Karpas-422 (cell line): ENCODE measurements around the gene GNG4. TPM values are rescaled to one million over a fixed set of nuclear protein-coding genes. Genes with fewer than 3 reads are reported as not detected.

Experiments used
- DNase-seq: peaks from one replicate; pipeline ENCODE4 v3.0.0-alpha.2; 2015
- H2AFZ ChIP-seq: fragments of 200-600 bp; sonication (generic); 2 replicates; pipeline ENCODE4 v1.6.1; 2014; ENCODE audit warnings: antibody characterized with exemption, low read length, mixed read lengths
- H3K27ac ChIP-seq: fragments of 200-600 bp; sonication (generic); 2 replicates; pipeline ENCODE4 v1.5.1; 2014; ENCODE audit warnings: mild to moderate bottlenecking, low read length, moderate library complexity
- H3K27me3 ChIP-seq: fragments of 200-600 bp; sonication (generic); 2 replicates; pipeline ENCODE4 v1.6.1; 2014; ENCODE audit warnings: low read length, mixed read lengths
- H3K36me3 ChIP-seq: fragments of 200-600 bp; sonication (generic); 2 replicates; pipeline ENCODE4 v1.6.1; 2014; ENCODE audit warnings: low read length, mixed read lengths; ENCODE audit not compliant: insufficient read depth
- H3K4me1 ChIP-seq: fragments of 200-600 bp; sonication (generic); 2 replicates; pipeline ENCODE4 v1.6.1; 2014; ENCODE audit warnings: mild to moderate bottlenecking, low read length, mixed read lengths
- H3K4me2 ChIP-seq: fragments of 200-600 bp; sonication (generic); 2 replicates; pipeline ENCODE4 v1.6.1; 2014; ENCODE audit warnings: low read length, low read depth, mild to moderate bottlenecking; ENCODE audit not compliant: poor library complexity, severe bottlenecking
- H3K4me3 ChIP-seq: fragments of 200-600 bp; sonication (generic); 2 replicates; pipeline ENCODE4 v1.5.1; 2014; ENCODE audit warnings: mild to moderate bottlenecking, antibody characterized with exemption, low read length, mixed read lengths
- H3K79me2 ChIP-seq: fragments of 200-600 bp; sonication (generic); 2 replicates; pipeline ENCODE4 v1.6.1; 2014; ENCODE audit warnings: mild to moderate bottlenecking, low read length, mixed read lengths
- H3K9ac ChIP-seq: fragments of 200-600 bp; sonication (generic); 2 replicates; pipeline ENCODE4 v1.6.0; 2014; ENCODE audit warnings: low read length
- H3K9me2 ChIP-seq: fragments of 200-600 bp; sonication (generic), shearing (Covaris generic); replicated peaks from 2 replicates; pipeline ENCODE4 v1.6.0; 2014; ENCODE audit warnings: mild to moderate bottlenecking, low read length, moderate library complexity; ENCODE audit not compliant: insufficient read depth
- H3K9me3 ChIP-seq: fragments of 300-700, 200-600 bp; sonication (generic); 2 replicates; pipeline ENCODE4 v1.6.1; 2014; ENCODE audit warnings: low read length, mixed read lengths
- H4K20me1 ChIP-seq: fragments of 200-600 bp; sonication (generic); 2 replicates; pipeline ENCODE4 v1.6.1; 2014; ENCODE audit warnings: mild to moderate bottlenecking, antibody characterized with exemption, low read length, low read depth; ENCODE audit not compliant: insufficient read depth
- total RNA-seq: library from RNA; depleted of rRNA; stranded (reverse); fragments of >200 nt; shearing (Covaris generic); gene quantifications from 2 replicates; pipeline ENCODE4 v1.2.3, GENCODE V29; 2014; ENCODE audit warnings: low replicate concordance

Gene GNG4
- total RNA-seq, 1 experiment from 2014 or later, result not detected

DNA sequence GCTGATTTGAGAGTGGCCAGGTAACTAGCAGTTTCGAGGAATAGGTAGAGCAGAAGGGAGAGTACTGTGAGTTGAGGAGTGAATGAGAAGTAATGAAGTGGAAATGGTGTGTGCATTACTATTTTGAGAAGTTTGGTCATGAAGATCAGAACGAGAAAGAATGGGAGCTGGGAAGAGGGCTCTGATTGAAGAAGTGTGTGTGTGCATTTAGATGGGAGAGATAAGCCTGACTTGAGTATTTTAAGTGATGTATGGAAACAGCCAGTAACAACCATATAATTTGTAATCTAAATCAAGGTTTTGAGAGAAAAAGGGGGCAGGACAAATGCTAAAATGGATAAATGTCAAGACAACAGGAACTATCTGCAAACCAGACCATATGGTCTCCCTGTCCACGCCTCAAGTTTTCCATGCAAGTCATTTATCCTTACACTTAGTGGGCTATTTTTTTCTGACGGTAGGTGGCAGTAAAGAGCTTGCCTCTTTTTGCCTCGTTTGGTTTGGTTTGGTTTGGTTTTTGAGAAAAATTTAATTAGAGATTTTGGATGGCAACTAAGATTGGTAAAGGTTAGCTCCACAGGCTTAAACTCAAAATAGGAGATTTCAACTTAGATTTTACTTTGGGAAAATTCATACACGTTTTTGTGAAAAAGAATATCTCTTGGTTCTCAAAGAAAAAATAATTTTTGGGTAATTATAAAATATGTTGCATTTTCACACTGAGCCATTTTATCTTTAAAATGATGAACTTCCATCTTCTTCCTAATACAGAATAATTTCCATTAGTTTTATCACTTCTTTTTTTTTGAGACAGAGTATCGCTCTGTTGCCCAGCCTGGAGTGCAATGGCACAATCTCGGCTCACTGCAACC is 135.9 kb downstream of the GNG4 start:
- Histone ChIP-seq H3K9me2 (no peaks in the 10 kb centered on the region), H3K4me2 (no peak overlapping the region), H3K27me3 (no peaks in the 10 kb centered on the region), H3K9ac (no peak overlapping the region), H3K4me3 (no peak overlapping the region), H2AFZ (no peak overlapping the region), H3K9me3 (no peaks in the 10 kb centered on the region), H3K4me1 (peaks cover 14% of the 10 kb centered on the region), H3K27ac (no peak overlapping the region), H3K79me2 (no peaks in the 10 kb centered on the region), H3K36me3 (no peaks in the 10 kb centered on the region), H4K20me1 (no peaks in the 10 kb centered on the region)
- peak; percentile 87 for DNase-seq

DNA sequence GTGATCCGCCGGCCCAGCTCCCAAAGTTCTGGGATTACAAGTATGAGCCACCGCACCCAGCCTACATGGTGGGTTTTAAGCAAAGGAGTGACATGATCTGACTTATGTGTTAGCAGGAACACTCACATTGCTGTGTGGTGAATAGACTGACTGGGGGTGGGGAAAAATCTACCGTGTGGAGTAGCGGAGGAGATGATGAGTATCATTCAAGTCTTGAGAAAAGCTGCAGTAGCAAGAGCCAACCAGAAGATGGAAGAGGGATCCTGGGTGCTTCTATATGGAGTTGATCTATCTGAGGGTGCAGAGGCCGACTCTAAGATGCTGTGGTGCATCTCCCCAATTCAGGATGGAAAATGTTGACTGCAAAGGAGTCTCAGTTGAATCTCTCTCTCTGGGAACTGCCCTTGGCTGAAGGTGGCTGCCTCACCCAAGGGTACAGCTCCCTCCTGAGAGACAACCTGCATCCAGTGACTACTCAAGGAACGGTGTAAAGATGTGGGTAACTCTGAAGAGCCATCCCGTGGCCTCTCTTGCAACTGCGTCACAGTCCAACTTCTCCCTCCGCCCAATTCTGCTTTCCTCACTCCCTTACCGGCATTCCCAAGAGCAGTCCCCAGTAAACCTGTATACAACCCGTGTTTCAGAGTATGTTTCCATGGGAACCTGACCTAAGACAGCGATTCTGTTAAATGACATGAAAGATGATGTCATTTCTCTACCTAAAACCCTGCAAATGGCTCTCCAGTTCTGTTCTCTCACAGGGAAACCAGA is 137.9 kb downstream of the GNG4 start:
- DNase-seq, result no peak
- H3K36me3 ChIP-seq, result no peaks in the 10 kb centered on the region
- no peak overlapping the region for H2AFZ ChIP-seq
- H4K20me1 ChIP-seq, result no peaks in the 10 kb centered on the region
- H3K9ac ChIP-seq, result no peak overlapping the region
- no peak overlapping the region for H3K4me3 ChIP-seq
- H3K4me2 ChIP-seq, result no peak overlapping the region
- H3K27ac ChIP-seq, result no peak overlapping the region
- H3K79me2 ChIP-seq, result no peaks in the 10 kb centered on the region
- H3K9me3 ChIP-seq, result no peaks in the 10 kb centered on the region
- H3K9me2 ChIP-seq, result no peaks in the 10 kb centered on the region
- peaks cover 11% of the 10 kb centered on the region for H3K4me1 ChIP-seq
- H3K27me3 ChIP-seq, result no peaks in the 10 kb centered on the region

DNA sequence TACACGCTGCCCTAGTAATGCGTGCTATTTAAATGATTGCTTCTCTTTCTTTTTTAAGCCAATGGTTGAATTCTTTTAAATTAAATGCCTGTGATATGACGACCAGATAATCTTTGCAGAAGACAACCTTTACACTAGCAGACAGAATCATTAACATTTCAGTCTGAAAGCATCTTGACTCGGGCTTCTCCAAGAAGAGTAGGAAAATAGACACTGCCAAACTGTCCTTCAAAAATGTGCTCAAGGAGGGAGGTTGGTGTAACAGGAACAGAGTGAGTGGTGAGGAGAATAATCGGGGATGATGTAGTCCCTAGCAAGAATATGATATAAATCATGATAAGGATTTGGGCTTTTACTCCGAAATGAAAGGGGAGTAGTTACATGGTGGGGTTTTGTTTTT is 138.8 kb downstream of the GNG4 start:
- no peak for DNase-seq
- Histone ChIP-seq H3K9ac (no peak overlapping the region), H3K79me2 (no peaks in the 10 kb centered on the region), H3K4me3 (no peak overlapping the region), H4K20me1 (no peaks in the 10 kb centered on the region), H2AFZ (no peak overlapping the region), H3K27ac (no peak overlapping the region), H3K27me3 (no peaks in the 10 kb centered on the region), H3K9me2 (no peaks in the 10 kb centered on the region), H3K4me2 (no peak overlapping the region), H3K36me3 (no peaks in the 10 kb centered on the region), H3K9me3 (no peaks in the 10 kb centered on the region), H3K4me1 (peaks cover 8% of the 10 kb centered on the region)

DNA sequence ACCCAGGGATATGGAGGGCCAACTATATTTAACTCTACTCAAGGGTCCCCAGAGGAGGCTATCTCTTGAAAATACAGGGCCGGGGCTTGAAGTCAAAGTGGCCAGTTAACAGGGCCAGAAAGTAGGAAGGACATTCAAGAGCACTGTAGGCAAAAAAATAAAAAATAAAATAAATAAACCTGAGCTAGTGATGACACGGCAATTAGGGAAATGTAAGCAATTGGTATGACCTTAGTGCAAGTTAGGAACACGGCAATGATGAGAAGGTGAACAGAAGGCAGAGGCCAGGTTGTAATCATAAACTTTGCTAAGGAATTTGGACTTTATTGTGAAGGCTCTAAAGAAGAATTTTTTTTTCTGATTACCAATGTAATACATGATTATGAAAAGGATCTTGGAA is 142.0 kb downstream of the GNG4 start:
- no peak overlapping the region for H3K4me3 ChIP-seq
- no peaks in the 10 kb centered on the region for H3K36me3 ChIP-seq
- H3K4me1 ChIP-seq, result peaks cover 14% of the 10 kb centered on the region
- no peaks in the 10 kb centered on the region for H3K9me2 ChIP-seq
- H3K79me2 ChIP-seq, result no peaks in the 10 kb centered on the region
- H4K20me1 ChIP-seq, result peaks cover 4% of the 10 kb centered on the region
- no peak overlapping the region for H3K4me2 ChIP-seq
- no peak overlapping the region for H2AFZ ChIP-seq
- DNase-seq, result no peak
- H3K9me3 ChIP-seq, result no peaks in the 10 kb centered on the region
- H3K27me3 ChIP-seq, result no peaks in the 10 kb centered on the region
- H3K9ac ChIP-seq, result no peak overlapping the region
- H3K27ac ChIP-seq, result no peak overlapping the region

DNA sequence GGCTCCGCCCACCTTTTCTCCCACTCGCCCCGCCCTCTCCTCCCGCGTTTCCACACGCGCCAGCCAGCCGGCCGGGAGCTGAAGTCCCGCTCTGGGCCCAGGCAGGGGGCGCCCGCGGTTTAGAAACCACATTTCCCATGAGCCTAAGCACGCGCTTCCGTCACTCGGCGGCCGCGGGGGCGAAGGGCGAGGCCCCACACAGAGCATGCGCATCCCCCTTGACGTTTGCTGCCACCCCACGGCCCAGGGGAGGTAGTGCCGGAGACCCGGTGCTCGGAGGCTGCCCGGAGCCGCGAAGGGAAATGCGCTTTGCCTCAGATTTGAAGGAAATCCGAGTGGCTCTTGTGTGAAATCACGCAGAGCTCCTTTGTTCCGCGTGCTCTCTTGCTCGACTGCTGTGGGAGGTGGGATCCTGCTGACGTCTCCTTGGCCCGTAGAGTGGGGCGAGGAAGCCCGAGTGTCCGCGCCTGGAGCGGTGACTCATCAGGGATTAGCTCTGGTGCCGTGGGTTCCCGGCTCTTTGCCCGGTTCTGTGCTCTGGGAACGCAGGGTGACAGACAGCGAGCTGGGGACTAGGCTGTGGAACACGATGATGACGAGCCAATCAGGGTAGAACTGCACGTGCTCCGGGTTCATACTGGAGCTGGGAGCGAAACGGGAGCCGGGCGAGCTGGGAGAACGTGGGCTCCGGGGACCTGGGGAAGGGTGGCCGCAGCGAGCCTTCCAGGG is 144.9 kb downstream of the GNG4 start:
- H3K9me2 ChIP-seq, result no peaks in the 10 kb centered on the region
- H3K4me1 ChIP-seq, result peaks cover 22% of the 10 kb centered on the region
- DNase-seq, result peak; percentile 99
- H3K4me3 ChIP-seq, result peak overlapping the region; percentile 85
- H3K27ac ChIP-seq, result peak overlapping the region; percentile 45
- H2AFZ ChIP-seq, result peak overlapping the region; percentile 97
- no peaks in the 10 kb centered on the region for H3K9me3 ChIP-seq
- peak overlapping the region; percentile 81 for H3K9ac ChIP-seq
- H3K4me2 ChIP-seq, result peak overlapping the region; percentile 89
- no peaks in the 10 kb centered on the region for H3K27me3 ChIP-seq
- peaks cover 25% of the 10 kb centered on the region for H4K20me1 ChIP-seq
- H3K79me2 ChIP-seq, result peaks cover 20% of the 10 kb centered on the region
- H3K36me3 ChIP-seq, result no peaks in the 10 kb centered on the region

DNA sequence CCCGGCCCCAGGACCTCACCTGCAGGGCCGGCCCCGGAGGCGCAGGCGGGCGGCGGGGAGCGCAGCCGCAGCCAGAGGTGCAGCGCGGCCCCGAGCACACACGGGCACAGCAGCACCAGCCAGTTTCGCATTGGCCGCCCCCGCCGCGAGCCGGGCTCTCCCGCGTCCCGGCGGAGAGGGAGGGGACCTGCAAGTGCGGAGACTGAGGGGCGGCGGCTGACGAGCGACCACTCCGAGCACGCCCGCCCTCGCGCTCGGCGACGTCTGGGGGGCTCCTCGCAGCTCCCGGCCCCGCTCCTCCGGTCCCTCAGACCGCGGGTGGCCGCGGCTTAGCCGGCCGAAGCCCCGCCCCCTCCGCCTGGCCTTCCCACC is 145.5 kb downstream of the GNG4 start, which contains the start of gene B3GALNT2:
TSS of gene B3GALNT2 (minus strand) at position 331 of the 372 bp plus-strand sequence. CDS start at position 131, 200 bp downstream.
- peak within 1 kb of the TSS; percentile 89 for H3K4me2 ChIP-seq
- H3K9me2 ChIP-seq, result no peaks in the 10 kb centered on the region
- peak within 1 kb of the TSS; percentile 81 for H3K9ac ChIP-seq
- H4K20me1 ChIP-seq, result peaks cover 28% of the 10 kb centered on the region
- H3K79me2 ChIP-seq, result peaks cover 23% of the 10 kb centered on the region
- H2AFZ ChIP-seq, result peak within 1 kb of the TSS; percentile 97
- H3K4me3 ChIP-seq, result peak within 1 kb of the TSS; percentile 85
- H3K36me3 ChIP-seq, result no peaks in the 10 kb centered on the region
- no peaks in the 10 kb centered on the region for H3K27me3 ChIP-seq
- H3K4me1 ChIP-seq, result peaks cover 22% of the 10 kb centered on the region
- no peaks in the 10 kb centered on the region for H3K9me3 ChIP-seq
- no peak for DNase-seq
- peak within 1 kb of the TSS; percentile 45 for H3K27ac ChIP-seq

DNA sequence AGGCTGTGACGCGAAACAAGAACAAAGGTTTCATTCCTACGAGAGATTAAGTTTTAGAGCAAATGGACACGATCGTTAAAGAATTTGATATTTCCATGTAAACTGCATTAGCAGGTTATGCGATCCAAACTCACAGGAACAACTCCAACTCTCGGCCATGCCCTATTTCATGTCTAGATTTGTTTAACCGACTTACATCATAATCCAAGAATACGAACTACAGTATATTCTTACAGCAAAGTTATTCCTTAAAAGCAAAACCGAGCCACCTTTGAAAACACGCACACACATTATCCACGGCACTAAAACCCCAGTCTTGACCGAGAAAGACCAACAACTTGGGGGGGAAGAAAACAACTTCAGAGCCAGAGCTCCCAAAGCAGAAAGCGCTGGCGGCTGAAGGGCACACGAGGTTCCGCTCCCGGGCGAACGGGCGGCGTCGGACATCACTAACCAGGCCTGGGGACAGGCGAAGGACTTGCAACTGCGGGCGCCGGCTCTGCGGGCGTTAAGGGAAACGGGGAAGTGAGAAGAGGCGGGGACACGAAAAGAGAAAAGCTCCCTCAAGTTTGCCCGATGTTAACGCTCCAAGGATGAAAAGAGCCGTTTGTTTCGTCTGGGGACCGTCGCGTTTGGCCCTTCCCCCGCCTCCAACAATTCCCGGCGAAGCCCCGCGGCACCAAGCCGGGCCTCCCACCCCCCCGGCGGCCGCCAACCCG is 146.0 kb downstream of the GNG4 start:
- H4K20me1 ChIP-seq, result peaks cover 28% of the 10 kb centered on the region
- H3K4me3 ChIP-seq, result peak overlapping the region; percentile 75
- peak overlapping the region; percentile 89 for H3K4me2 ChIP-seq
- no peaks in the 10 kb centered on the region for H3K9me2 ChIP-seq
- no peak overlapping the region for H3K27ac ChIP-seq
- peak overlapping the region; percentile 68 for H3K9ac ChIP-seq
- peak; percentile 77 for DNase-seq
- no peaks in the 10 kb centered on the region for H3K36me3 ChIP-seq
- H3K79me2 ChIP-seq, result peaks cover 23% of the 10 kb centered on the region
- H2AFZ ChIP-seq, result peak overlapping the region; percentile 7; the same call in 1 of the 2 replicates
- H3K4me1 ChIP-seq, result peaks cover 22% of the 10 kb centered on the region
- no peaks in the 10 kb centered on the region for H3K9me3 ChIP-seq
- no peaks in the 10 kb centered on the region for H3K27me3 ChIP-seq
